OCI-LY3 (cell line): ENCODE measurements around the gene CDH20.

ENCODE experiments used
- CTCF ChIP-seq: fragments of 200-600, 300-600 bp; sonication (generic); IDR thresholded peaks from 2 replicates; pipeline ENCODE4 v1.5.1; 2014; ENCODE audit warnings: antibody characterized with exemption, low read length, low read depth
- EZH2phosphoT487 ChIP-seq: fragments of 200-600 bp; shearing (Covaris generic); IDR thresholded peaks from 2 replicates; pipeline ENCODE4 v1.6.1; 2018; ENCODE audit warnings: antibody characterized with exemption, mixed run types, low read depth

- no peak for TF ChIP-seq CTCF
- TF ChIP-seq EZH2phosphoT487 = no peak
Observed at GRCh38 chr18:61528961-61529360, 195.7 kb downstream of the CDH20 start.
